Liver (tissue), 3 donors: Measurements from ENCODE around the gene URI1.

ENCODE experiments used
- GABPA ChIP-seq, 2 donors: IDR thresholded peaks in 1 of 2; conservative IDR thresholded peaks in 1 of 2; 2 replicates each; pipeline ENCODE4 v1.6.1; 2016; ENCODE audit warnings: antibody characterized with exemption in 2 of 2, mild to moderate bottlenecking in 1 of 2, moderate library complexity in 1 of 2
- TAF1 ChIP-seq: conservative IDR thresholded peaks from 2 replicates; pipeline ENCODE4 v1.6.1; 2016; ENCODE audit warnings: antibody characterized with exemption, mild to moderate bottlenecking
- ZBTB33 ChIP-seq: IDR thresholded peaks from 2 replicates; pipeline ENCODE4 v1.6.1; 2016; ENCODE audit warnings: antibody characterized with exemption
- TF ChIP-seq, protein P1 (sequence below): fragments of 150-350 bp; IDR thresholded peaks from 2 replicates; pipeline ENCODE4 v1.5.1; 2017; ENCODE audit warnings: improper control_type of control experiment, low read depth, low read length; ENCODE audit not compliant: missing input control
- donor health status: healthy.
- donor health status: healthy.

DNA sequence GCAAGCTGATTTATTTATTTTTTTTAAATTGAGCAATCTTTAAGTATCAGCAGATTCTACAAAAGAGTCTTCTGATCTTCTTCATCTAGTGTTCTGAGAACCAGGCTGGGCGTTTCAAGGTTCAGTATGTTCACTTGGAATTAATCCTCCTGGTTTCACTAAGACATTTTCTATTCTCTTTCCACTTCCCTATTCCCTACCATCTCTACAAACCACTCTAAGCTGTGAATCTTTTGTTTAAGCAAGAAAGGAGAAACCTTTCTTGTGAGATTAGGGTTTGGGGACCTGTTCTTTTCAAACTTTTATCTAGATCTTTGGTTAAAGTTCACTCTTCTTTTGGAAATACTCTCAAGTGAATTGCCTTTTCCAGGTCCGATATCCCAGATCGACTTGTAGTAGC, 59.3 kb downstream of the URI1 start:
- TF ChIP-seq ZBTB33 (no peak), GABPA (IDR thresholded peaks at IDR 0.05 in 1 of 2, conservative IDR thresholded peaks at IDR 0.05 in 1 of 2) (no peak), TAF1 (no peak)
- TF ChIP-seq, protein P1, sequence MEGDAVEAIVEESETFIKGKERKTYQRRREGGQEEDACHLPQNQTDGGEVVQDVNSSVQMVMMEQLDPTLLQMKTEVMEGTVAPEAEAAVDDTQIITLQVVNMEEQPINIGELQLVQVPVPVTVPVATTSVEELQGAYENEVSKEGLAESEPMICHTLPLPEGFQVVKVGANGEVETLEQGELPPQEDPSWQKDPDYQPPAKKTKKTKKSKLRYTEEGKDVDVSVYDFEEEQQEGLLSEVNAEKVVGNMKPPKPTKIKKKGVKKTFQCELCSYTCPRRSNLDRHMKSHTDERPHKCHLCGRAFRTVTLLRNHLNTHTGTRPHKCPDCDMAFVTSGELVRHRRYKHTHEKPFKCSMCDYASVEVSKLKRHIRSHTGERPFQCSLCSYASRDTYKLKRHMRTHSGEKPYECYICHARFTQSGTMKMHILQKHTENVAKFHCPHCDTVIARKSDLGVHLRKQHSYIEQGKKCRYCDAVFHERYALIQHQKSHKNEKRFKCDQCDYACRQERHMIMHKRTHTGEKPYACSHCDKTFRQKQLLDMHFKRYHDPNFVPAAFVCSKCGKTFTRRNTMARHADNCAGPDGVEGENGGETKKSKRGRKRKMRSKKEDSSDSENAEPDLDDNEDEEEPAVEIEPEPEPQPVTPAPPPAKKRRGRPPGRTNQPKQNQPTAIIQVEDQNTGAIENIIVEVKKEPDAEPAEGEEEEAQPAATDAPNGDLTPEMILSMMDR: no peak
